C4-2B (cell line): ENCODE data around the gene LSM14A.

ENCODE experiments used
- CTCF ChIP-seq: fragments of 450-650 bp; conservative IDR thresholded peaks from 2 replicates; pipeline ENCODE4 v1.5.1; 2017; ENCODE audit warnings: mild to moderate bottlenecking
- ZFX ChIP-seq: fragments of 450-650 bp; IDR thresholded peaks from 2 replicates; pipeline ENCODE4 v1.6.1; 2017

- TF ChIP-seq CTCF (no peak), ZFX (no peak)
These were observed 14.7 kb downstream of the LSM14A start for GRCh38 chr19:34187011-34187410.
